Caco-2 (cell line): Measurements from ENCODE around the gene EZR. TPM values are rescaled to one million over a fixed set of nuclear protein-coding genes. Genes with fewer than 3 reads are reported as not detected.
A peak's percentile ranks its signal among the peaks of the same experiment; 100 is the strongest.

Experiments used
- BruUV-seq: library from RNA; stranded (reverse); fragments of 400-500 nt; replicated peaks from 2 replicates; lab custom pipeline; 2021; lab: Mats Ljungman, UMichigan
- CTCF ChIA-PET: fragments of 300-600 bp; sonication (Branson Sonifier 250); formaldehyde crosslinking; loops from one replicate; lab custom pipeline; 2022; ENCODE audit warnings: antibody characterized with exemption; lab: Charles Lee
- POLR2A ChIA-PET: fragments of 300-600 bp; sonication (Branson Sonifier 250); formaldehyde crosslinking; loops from one replicate; lab custom pipeline; 2022; ENCODE audit warnings: antibody characterized with exemption; lab: Charles Lee
- DNase-seq, 2 experiments: peaks; one replicate each; pipeline versions ENCODE4 v3.0.0 to v3.0.0-alpha.2; 2020 to 2022
- H3K27me3 ChIP-seq: replicated peaks from 2 replicates; pipeline ENCODE4 v1.6.0; 2011; ENCODE audit warnings: low read length; ENCODE audit not compliant: control insufficient read depth, insufficient read depth
- H3K36me3 ChIP-seq: 2 replicates; pipeline ENCODE4 v1.5.1; 2011; ENCODE audit warnings: low read length; ENCODE audit not compliant: control insufficient read depth, insufficient read depth
- H3K4me1 ChIP-seq: fragments of 250-450 bp; sonication (Bioruptor Pico); 2 replicates; pipeline ENCODE4 v1.5.1; 2020; ENCODE audit warnings: mild to moderate bottlenecking
- H3K4me3 ChIP-seq: 2 replicates; pipeline ENCODE4 v1.5.1; 2011; ENCODE audit warnings: low read depth, mild to moderate bottlenecking, control low read depth, low read length
- H3K9me3 ChIP-seq: fragments of 250-450 bp; sonication (Bioruptor Pico); 2 replicates; pipeline ENCODE4 v1.5.1; 2020; ENCODE audit warnings: mild to moderate bottlenecking, moderate library complexity
- H3K27ac Mint-ChIP-seq: one replicate; pipeline ENCODE4 v1.8.0; 2022; ENCODE audit warnings: mixed read lengths; ENCODE audit not compliant: unreplicated experiment
- H3K27me3 Mint-ChIP-seq: one replicate; pipeline ENCODE4 v1.8.0; 2022; ENCODE audit warnings: mixed read lengths; ENCODE audit not compliant: insufficient read depth, unreplicated experiment
- H3K36me3 Mint-ChIP-seq: one replicate; pipeline ENCODE4 v1.8.0; 2022; ENCODE audit warnings: mild to moderate bottlenecking, mixed read lengths; ENCODE audit not compliant: insufficient read depth, unreplicated experiment
- H3K4me1 Mint-ChIP-seq: one replicate; pipeline ENCODE4 v1.8.0; 2022; ENCODE audit warnings: low read depth, mixed read lengths; ENCODE audit not compliant: unreplicated experiment
- H3K4me3 Mint-ChIP-seq: one replicate; pipeline ENCODE4 v1.8.0; 2022; ENCODE audit warnings: mild to moderate bottlenecking, moderate library complexity, mixed read lengths; ENCODE audit not compliant: unreplicated experiment
- H3K9me3 Mint-ChIP-seq: one replicate; pipeline ENCODE4 v1.8.0; 2022; ENCODE audit warnings: mixed read lengths; ENCODE audit not compliant: unreplicated experiment
- CTCF ChIP-seq, 2 experiments: fragments of 200-600 bp in 1 of 2; IDR thresholded peaks; 1 replicate in 1 of 2; 2 replicates in 1 of 2; pipeline versions ENCODE4 v1.5.1 to v1.8.0; 2011 to 2022; ENCODE audit warnings: antibody characterized with exemption in 1 of 2, control low read depth in 1 of 2, inconsistent platforms in 1 of 2, low read depth in 1 of 2, low read length in 1 of 2, mild to moderate bottlenecking in 1 of 2, moderate library complexity in 1 of 2; ENCODE audit not compliant: insufficient read depth in 1 of 2, severe bottlenecking in 1 of 2, unreplicated experiment in 1 of 2
- intact Hi-C: fragments of 100-400 bp; cut with micrococcal nuclease; formaldehyde crosslinking; loops from one replicate; pipeline ENCODE4 v1.10.0; 2022; ENCODE audit not compliant: unreplicated experiment
- total RNA-seq: library from RNA; stranded (reverse); gene quantifications from 2 replicates; pipeline ENCODE4 v1.2.3, GENCODE V29; 2022

EZR gene
- total RNA-seq, 1 experiment from 2014 or later, result 290 TPM

- intact Hi-C loops, result no loop called here
- no TSS peak for BruUV-seq
- Mint-ChIP-seq H3K27ac (peak overlapping the region; percentile 80), H3K4me1 (peaks cover 55% of the 10 kb centered on the region), H3K36me3 (peaks cover 84% of the 10 kb centered on the region), H3K27me3 (no peaks in the 10 kb centered on the region), H3K9me3 (no peaks in the 10 kb centered on the region), H3K4me3 (peak overlapping the region; percentile 58)
- POLR2A ChIA-PET, result interaction anchor here (0.5 to 1.7 kb wide), 2 partner anchors 65 to 68 kb away, joined by 3 to 9 read pairs; no protein-coding TSS in a partner anchor
- no peak overlapping the region for H3K4me3 ChIP-seq
- peaks cover 78% of the 10 kb centered on the region for H3K4me1 ChIP-seq
- no peaks in the 10 kb centered on the region for H3K9me3 ChIP-seq
- H3K27me3 ChIP-seq, result no peaks in the 10 kb centered on the region
- H3K36me3 ChIP-seq, result peaks cover 5% of the 10 kb centered on the region; the same call in 1 of the 2 replicates
- no peak for TF ChIP-seq CTCF (IDR thresholded peaks at IDR 0.05; ENCODE audit: insufficient read depth in 1 of 2, low read depth in 1 of 2, low read length in 1 of 2, severe bottlenecking in 1 of 2, unreplicated experiment in 1 of 2)
- CTCF ChIA-PET, result no interaction called here
- no peak for DNase-seq
These were observed 15.0 kb downstream of the EZR start for GRCh38 chr6:158804207-158804606.

GRCh38 chr6:158803733-158804143 lies 15.4 kb downstream of the EZR start:
- no peaks in the 10 kb centered on the region for H3K27me3 Mint-ChIP-seq
- no peak for TF ChIP-seq CTCF (IDR thresholded peaks at IDR 0.05; ENCODE audit: insufficient read depth in 1 of 2, low read depth in 1 of 2, low read length in 1 of 2, severe bottlenecking in 1 of 2, unreplicated experiment in 1 of 2)
- H3K9me3 ChIP-seq, result no peaks in the 10 kb centered on the region
- H3K4me1 Mint-ChIP-seq, result peaks cover 54% of the 10 kb centered on the region
- H3K27ac Mint-ChIP-seq, result peak overlapping the region; percentile 80
- intact Hi-C loops, result no loop called here
- peak; percentile 68 to 70 for DNase-seq
- H3K27me3 ChIP-seq, result no peaks in the 10 kb centered on the region
- H3K36me3 ChIP-seq, result peaks cover 3% of the 10 kb centered on the region; the same call in 1 of the 2 replicates
- no peaks in the 10 kb centered on the region for H3K9me3 Mint-ChIP-seq
- ChIA-PET CTCF (no interaction called here), POLR2A (interaction anchor here (0.5 to 1.7 kb wide), 5 partner anchors 50 to 136 kb away, joined by 3 to 9 read pairs (median 3); no protein-coding TSS in a partner anchor)
- peaks cover 80% of the 10 kb centered on the region for H3K4me1 ChIP-seq
- no peak overlapping the region for H3K4me3 ChIP-seq
- BruUV-seq, result no TSS peak
- H3K4me3 Mint-ChIP-seq, result peak overlapping the region; percentile 58
- peaks cover 84% of the 10 kb centered on the region for H3K36me3 Mint-ChIP-seq

GRCh38 chr6:158801655-158802294 lies 17.4 kb downstream of the EZR start:
- H3K9me3 Mint-ChIP-seq, result no peaks in the 10 kb centered on the region
- ChIA-PET POLR2A (interaction anchor here (1.2 kb wide), 1 partner anchor 68 kb away, joined by 4 read pairs; no protein-coding TSS in a partner anchor), CTCF (no interaction called here)
- DNase-seq, result no peak
- Histone ChIP-seq H3K27me3 (no peaks in the 10 kb centered on the region), H3K9me3 (no peaks in the 10 kb centered on the region), H3K36me3 (peaks cover 2% of the 10 kb centered on the region; the same call in 1 of the 2 replicates), H3K4me3 (no peak overlapping the region), H3K4me1 (peaks cover 78% of the 10 kb centered on the region)
- H3K4me1 Mint-ChIP-seq, result peaks cover 40% of the 10 kb centered on the region
- no peak overlapping the region for H3K27ac Mint-ChIP-seq
- TF ChIP-seq CTCF (IDR thresholded peaks at IDR 0.05; ENCODE audit: insufficient read depth in 1 of 2, low read depth in 1 of 2, low read length in 1 of 2, severe bottlenecking in 1 of 2, unreplicated experiment in 1 of 2), result no peak
- intact Hi-C loops, result no loop called here
- H3K36me3 Mint-ChIP-seq, result peaks cover 80% of the 10 kb centered on the region
- no peak overlapping the region for H3K4me3 Mint-ChIP-seq
- no peaks in the 10 kb centered on the region for H3K27me3 Mint-ChIP-seq
- BruUV-seq, result no TSS peak
